Measurements from ENCODE around the gene TRIM38. TPM values are rescaled to one million over a fixed set of nuclear protein-coding genes. Genes with fewer than 3 reads are reported as not detected.
A peak's percentile ranks its signal among the peaks of the same experiment; 100 is the strongest.
"Not testable (repeated sequence)": the region's sequence is repeated elsewhere in the genome, so short reads cannot be mapped to it uniquely, and the experiment has no call there.

Gene TRIM38
- total RNA-seq, 1 experiment from 2014 or later = 17.0 TPM

DNA sequence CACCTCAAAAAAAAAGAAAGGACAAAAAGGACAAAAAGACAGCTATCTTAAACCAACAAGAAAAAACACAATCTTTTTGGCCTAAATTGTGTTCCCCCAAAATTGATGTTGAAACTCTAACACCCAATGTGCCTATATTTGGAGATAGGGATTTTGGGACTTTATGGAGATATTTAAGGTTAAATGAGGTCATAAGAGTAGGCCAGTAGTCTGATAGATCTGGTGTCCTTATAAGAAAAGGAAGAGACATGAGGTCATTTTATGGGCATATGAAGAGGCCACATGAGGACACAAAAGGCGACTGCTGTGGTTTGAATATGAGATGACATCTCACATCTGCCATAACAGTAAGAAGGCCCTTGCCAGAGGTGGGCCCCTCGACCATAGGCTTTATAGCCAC is 49.5 kb downstream of the TRIM38 start:
- Histone ChIP-seq H3K9me3 (ENCODE audit: low read length) (no peaks in the 10 kb centered on the region), H3K36me3 (ENCODE audit: insufficient read depth, low read length) (no peaks in the 10 kb centered on the region), H3K9me2 (replicated peaks; ENCODE audit: insufficient read depth, low read length) (no peaks in the 10 kb centered on the region), H3K79me2 (ENCODE audit: low read length) (no peaks in the 10 kb centered on the region), H4K20me1 (ENCODE audit: insufficient read depth, low read depth, low read length) (no peaks in the 10 kb centered on the region), H3K27ac (ENCODE audit: low read length) (no peak overlapping the region), H3K4me2 (ENCODE audit: low read depth, low read length, poor library complexity, severe bottlenecking) (no peak overlapping the region), H3K9ac (ENCODE audit: low read length) (no peak overlapping the region), H3K4me3 (ENCODE audit: low read length) (no peak overlapping the region), H2AFZ (ENCODE audit: low read length) (no peak overlapping the region), H3K27me3 (ENCODE audit: low read length) (no peaks in the 10 kb centered on the region), H3K4me1 (ENCODE audit: low read length) (no peaks in the 10 kb centered on the region)
- DNase-seq = no peak

DNA sequence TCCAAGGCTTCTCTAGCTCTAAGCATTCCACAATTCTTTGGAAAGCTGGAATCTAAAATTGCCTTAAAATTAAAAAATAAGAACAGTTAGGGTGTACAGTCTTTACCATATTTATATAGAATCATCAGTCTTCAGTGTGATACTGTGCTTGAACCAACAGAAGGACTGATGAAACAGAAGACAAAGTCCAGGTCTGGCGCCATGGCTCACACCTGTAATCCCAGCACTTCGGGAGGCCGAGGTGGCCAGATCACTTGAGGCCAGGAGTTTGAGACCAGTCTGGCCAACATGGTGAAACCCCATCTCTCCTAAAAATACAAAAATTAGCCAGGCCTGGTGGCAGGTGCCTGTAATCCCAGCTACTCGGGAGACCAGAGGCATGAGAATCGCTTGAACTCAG is 51.8 kb downstream of the TRIM38 start:
- H3K36me3 ChIP-seq (ENCODE audit: insufficient read depth, low read length); H3K27me3 ChIP-seq (ENCODE audit: low read length); H3K4me2 ChIP-seq (ENCODE audit: low read depth, low read length, poor library complexity, severe bottlenecking); H3K9ac ChIP-seq (ENCODE audit: low read length); H3K4me1 ChIP-seq (ENCODE audit: low read length); H4K20me1 ChIP-seq (ENCODE audit: insufficient read depth, low read depth, low read length); H2AFZ ChIP-seq (ENCODE audit: low read length); H3K4me3 ChIP-seq (ENCODE audit: low read length); DNase-seq; H3K27ac ChIP-seq (ENCODE audit: low read length); H3K9me3 ChIP-seq (ENCODE audit: low read length); H3K9me2 ChIP-seq (replicated peaks; ENCODE audit: insufficient read depth, low read length); H3K79me2 ChIP-seq (ENCODE audit: low read length): not testable (repeated sequence)

DNA sequence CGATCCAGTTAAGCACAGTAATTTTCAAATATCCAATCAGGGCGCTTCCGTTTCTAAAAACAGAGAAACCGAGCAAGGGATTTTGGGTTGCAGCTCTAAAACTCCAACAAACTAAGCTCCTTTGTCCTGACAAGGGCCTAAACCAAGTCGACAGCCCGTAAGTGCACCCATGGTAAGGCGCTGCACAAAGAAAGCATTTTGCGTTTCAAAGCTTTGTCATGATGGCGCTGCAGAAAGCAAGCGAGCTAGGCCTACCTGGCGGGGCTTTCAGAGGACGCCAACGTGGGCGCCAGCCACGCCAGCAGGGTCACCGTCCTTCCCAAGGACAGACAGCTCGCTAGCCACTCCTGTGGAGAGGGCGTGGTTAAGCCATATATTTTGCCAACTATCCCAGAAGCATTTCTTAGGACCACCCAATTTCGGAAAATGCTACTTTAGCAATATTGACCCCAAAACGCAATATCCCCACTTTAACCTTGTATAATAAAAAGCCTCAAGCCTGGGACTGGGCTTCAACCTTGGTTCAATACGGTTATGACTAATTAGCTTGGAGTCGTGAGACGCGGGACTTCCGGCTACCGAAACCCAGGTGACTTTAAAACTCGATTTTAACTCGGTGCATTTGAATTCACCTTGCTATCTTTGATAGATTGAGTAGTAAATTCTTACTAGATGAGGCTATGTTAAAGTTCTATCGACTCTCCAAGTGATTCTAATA is 53.8 kb downstream of the TRIM38 start:
- H2AFZ ChIP-seq (ENCODE audit: low read length) = no peak overlapping the region
- no peak overlapping the region for H3K9ac ChIP-seq (ENCODE audit: low read length)
- no peak overlapping the region for H3K4me3 ChIP-seq (ENCODE audit: low read length)
- no peak overlapping the region for H3K27ac ChIP-seq (ENCODE audit: low read length)
- H3K9me3 ChIP-seq (ENCODE audit: low read length) = no peaks in the 10 kb centered on the region
- H3K9me2 ChIP-seq (replicated peaks; ENCODE audit: insufficient read depth, low read length) = no peaks in the 10 kb centered on the region
- H3K79me2 ChIP-seq (ENCODE audit: low read length) = no peaks in the 10 kb centered on the region
- peaks cover 9% of the 10 kb centered on the region for H3K4me1 ChIP-seq (ENCODE audit: low read length)
- no peak overlapping the region for H3K4me2 ChIP-seq (ENCODE audit: low read depth, low read length, poor library complexity, severe bottlenecking)
- no peaks in the 10 kb centered on the region for H3K27me3 ChIP-seq (ENCODE audit: low read length)
- no peaks in the 10 kb centered on the region for H4K20me1 ChIP-seq (ENCODE audit: insufficient read depth, low read depth, low read length)
- H3K36me3 ChIP-seq (ENCODE audit: insufficient read depth, low read length) = no peaks in the 10 kb centered on the region
- DNase-seq = no peak

DNA sequence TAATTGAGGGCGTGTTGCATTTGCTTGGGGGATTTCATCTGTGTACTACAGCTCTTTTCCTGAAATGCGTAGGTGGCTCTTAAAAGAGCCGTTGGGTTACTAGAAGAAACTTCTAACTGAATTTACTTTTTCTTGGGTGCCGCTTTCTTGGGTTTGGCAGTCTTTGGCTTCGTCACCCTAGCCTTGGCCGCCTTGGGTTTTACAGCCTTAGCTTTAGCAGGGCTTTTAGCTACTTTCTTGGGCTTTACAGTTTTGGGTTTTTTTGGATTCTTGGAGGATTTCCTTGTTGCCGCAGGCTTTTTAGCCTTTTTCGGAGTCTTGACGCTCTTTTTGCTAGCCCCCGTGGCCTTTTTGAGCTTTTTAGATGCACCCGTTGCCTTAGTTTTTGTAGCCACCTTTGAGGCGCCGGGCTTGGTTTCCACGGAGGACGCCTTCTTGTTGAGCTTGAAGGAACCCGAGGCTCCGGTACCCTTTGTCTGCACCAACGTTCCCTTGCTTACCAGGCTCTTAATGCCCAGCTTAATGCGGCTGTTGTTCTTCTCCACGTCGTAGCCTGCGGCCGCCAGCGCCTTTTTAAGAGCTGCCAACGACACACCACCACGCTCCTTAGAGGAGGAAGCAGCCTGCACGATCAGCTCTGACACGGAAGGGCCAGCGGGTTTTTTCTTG is 54.5 kb downstream of the TRIM38 start:
- Histone ChIP-seq H3K9ac (ENCODE audit: low read length) (no peak overlapping the region), H3K9me2 (replicated peaks; ENCODE audit: insufficient read depth, low read length) (no peaks in the 10 kb centered on the region), H2AFZ (ENCODE audit: low read length) (no peak overlapping the region), H3K36me3 (ENCODE audit: insufficient read depth, low read length) (no peaks in the 10 kb centered on the region), H3K4me2 (ENCODE audit: low read depth, low read length, poor library complexity, severe bottlenecking) (no peak overlapping the region), H3K4me1 (ENCODE audit: low read length) (peaks cover 15% of the 10 kb centered on the region), H3K27me3 (ENCODE audit: low read length) (no peaks in the 10 kb centered on the region), H3K4me3 (ENCODE audit: low read length) (no peak overlapping the region), H3K9me3 (ENCODE audit: low read length) (no peaks in the 10 kb centered on the region), H3K27ac (ENCODE audit: low read length) (no peak overlapping the region), H4K20me1 (ENCODE audit: insufficient read depth, low read depth, low read length) (no peaks in the 10 kb centered on the region), H3K79me2 (ENCODE audit: low read length) (no peaks in the 10 kb centered on the region)
- DNase-seq = no peak

DNA sequence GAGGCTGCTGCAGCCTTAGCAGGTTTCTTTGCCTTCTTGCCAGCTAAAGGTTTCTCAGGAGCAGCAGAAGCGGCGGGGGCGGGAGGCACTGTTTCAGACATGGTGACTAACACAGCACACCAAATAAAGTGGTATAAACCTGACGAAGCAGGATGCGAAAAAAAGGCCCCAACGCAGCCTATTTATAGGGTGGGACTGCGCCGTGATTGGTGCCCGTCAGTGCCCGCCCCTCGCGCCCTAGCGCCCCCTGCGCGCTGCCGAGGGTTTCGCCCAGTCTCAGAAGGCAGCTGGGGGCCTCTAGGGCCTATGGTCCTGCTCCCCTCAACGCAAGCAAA is 55.0 kb downstream of the TRIM38 start:
- Histone ChIP-seq H3K27me3 (ENCODE audit: low read length) (no peaks in the 10 kb centered on the region), H3K9me3 (ENCODE audit: low read length) (no peaks in the 10 kb centered on the region), H3K4me2 (ENCODE audit: low read depth, low read length, poor library complexity, severe bottlenecking) (no peak overlapping the region), H3K9ac (ENCODE audit: low read length) (no peak overlapping the region), H3K4me3 (ENCODE audit: low read length) (no peak overlapping the region), H3K9me2 (replicated peaks; ENCODE audit: insufficient read depth, low read length) (no peaks in the 10 kb centered on the region), H3K36me3 (ENCODE audit: insufficient read depth, low read length) (no peaks in the 10 kb centered on the region), H3K4me1 (ENCODE audit: low read length) (peaks cover 20% of the 10 kb centered on the region), H2AFZ (ENCODE audit: low read length) (no peak overlapping the region), H4K20me1 (ENCODE audit: insufficient read depth, low read depth, low read length) (no peaks in the 10 kb centered on the region), H3K27ac (ENCODE audit: low read length) (no peak overlapping the region), H3K79me2 (ENCODE audit: low read length) (no peaks in the 10 kb centered on the region)
- no peak for DNase-seq

DNA sequence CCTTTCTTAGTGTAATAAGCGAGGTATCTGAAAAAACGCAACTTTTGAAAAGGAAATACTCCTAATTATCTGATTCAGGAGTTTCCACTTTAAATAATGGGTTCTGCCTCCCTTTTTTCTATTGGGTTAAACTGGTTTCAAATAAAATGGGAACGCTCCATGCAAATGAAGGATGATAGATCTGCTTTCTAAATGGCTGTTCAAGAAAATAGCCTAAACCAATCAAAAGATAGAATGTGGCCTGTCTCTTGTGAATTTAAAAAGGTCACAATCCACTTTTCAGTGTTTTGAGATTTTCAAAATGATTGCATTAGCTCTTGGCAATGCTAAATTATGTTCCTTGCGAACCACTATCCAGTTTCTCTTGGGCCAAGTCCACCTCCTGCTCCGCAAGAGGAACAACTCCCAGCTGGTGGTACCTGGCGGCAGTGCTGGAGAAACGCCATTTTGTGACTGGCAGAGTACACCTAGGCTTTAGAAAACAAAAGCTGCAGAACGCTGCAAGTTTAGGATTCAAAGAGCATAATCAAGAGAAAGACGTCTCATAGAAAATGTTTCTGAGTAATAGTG is 56.7 kb downstream of the TRIM38 start:
- H3K79me2 ChIP-seq (ENCODE audit: low read length) = no peaks in the 10 kb centered on the region
- H4K20me1 ChIP-seq (ENCODE audit: insufficient read depth, low read depth, low read length) = no peaks in the 10 kb centered on the region
- H3K4me3 ChIP-seq (ENCODE audit: low read length) = no peak overlapping the region
- H2AFZ ChIP-seq (ENCODE audit: low read length) = no peak overlapping the region
- H3K36me3 ChIP-seq (ENCODE audit: insufficient read depth, low read length) = no peaks in the 10 kb centered on the region
- no peak overlapping the region for H3K9ac ChIP-seq (ENCODE audit: low read length)
- H3K4me2 ChIP-seq (ENCODE audit: low read depth, low read length, poor library complexity, severe bottlenecking) = no peak overlapping the region
- H3K9me2 ChIP-seq (replicated peaks; ENCODE audit: insufficient read depth, low read length) = no peaks in the 10 kb centered on the region
- DNase-seq = no peak
- no peaks in the 10 kb centered on the region for H3K27me3 ChIP-seq (ENCODE audit: low read length)
- no peaks in the 10 kb centered on the region for H3K9me3 ChIP-seq (ENCODE audit: low read length)
- no peak overlapping the region for H3K27ac ChIP-seq (ENCODE audit: low read length)
- peaks cover 23% of the 10 kb centered on the region for H3K4me1 ChIP-seq (ENCODE audit: low read length)

DNA sequence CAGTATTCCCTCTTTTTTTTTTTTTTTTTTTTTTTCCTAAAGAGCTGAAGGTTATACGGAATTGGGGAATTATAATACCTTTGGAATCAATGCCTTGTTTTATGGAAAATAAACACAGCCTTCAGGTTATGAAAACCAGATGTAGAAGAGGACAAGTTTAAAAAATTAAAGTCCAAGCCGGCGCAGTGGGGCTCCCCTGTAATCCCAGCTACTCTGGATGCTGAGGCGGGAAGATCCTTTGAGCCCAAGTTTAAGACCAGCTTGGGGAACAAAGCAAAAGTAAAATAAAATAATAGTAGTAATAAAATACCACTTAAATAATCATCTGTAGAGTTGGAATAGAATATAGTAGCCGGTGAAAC is 57.3 kb downstream of the TRIM38 start:
- Histone ChIP-seq H3K36me3 (ENCODE audit: insufficient read depth, low read length) (no peaks in the 10 kb centered on the region), H4K20me1 (ENCODE audit: insufficient read depth, low read depth, low read length) (no peaks in the 10 kb centered on the region), H3K4me1 (ENCODE audit: low read length) (peaks cover 23% of the 10 kb centered on the region), H3K4me3 (ENCODE audit: low read length) (no peak overlapping the region; the same call in 1 of the 2 replicates), H3K79me2 (ENCODE audit: low read length) (no peaks in the 10 kb centered on the region), H3K27ac (ENCODE audit: low read length) (no peak overlapping the region), H3K27me3 (ENCODE audit: low read length) (no peaks in the 10 kb centered on the region), H3K4me2 (ENCODE audit: low read depth, low read length, poor library complexity, severe bottlenecking) (peak overlapping the region; percentile 81), H3K9me3 (ENCODE audit: low read length) (no peaks in the 10 kb centered on the region), H2AFZ (ENCODE audit: low read length) (no peak overlapping the region), H3K9me2 (replicated peaks; ENCODE audit: insufficient read depth, low read length) (no peaks in the 10 kb centered on the region), H3K9ac (ENCODE audit: low read length) (no peak overlapping the region)
- DNase-seq = no peak

DNA sequence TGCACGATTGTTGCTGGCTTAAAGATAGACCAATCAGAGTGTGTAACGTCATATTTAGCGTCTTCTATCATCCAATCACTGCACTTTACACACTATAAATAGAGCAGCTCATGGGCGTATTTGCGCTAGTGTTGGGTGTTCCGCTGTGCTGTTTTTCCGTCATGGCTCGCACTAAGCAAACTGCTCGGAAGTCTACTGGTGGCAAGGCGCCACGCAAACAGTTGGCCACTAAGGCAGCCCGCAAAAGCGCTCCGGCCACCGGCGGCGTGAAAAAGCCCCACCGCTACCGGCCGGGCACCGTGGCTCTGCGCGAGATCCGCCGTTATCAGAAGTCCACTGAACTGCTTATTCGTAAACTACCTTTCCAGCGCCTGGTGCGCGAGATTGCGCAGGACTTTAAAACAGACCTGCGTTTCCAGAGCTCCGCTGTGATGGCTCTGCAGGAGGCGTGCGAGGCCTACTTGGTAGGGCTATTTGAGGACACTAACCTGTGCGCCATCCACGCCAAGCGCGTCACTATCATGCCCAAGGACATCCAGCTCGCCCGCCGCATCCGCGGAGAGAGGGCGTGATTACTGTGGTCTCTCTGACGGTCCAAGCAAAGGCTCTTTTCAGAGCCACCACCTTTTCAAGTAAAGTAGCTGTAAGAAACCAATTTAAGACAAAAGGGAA is 57.9 kb downstream of the TRIM38 start:
- peak; percentile 95 for DNase-seq
- H3K4me1 ChIP-seq (ENCODE audit: low read length) = peaks cover 23% of the 10 kb centered on the region
- H3K9me2 ChIP-seq (replicated peaks; ENCODE audit: insufficient read depth, low read length) = no peaks in the 10 kb centered on the region
- H3K27me3 ChIP-seq (ENCODE audit: low read length) = no peaks in the 10 kb centered on the region
- H3K27ac ChIP-seq (ENCODE audit: low read length) = peak overlapping the region; percentile 93
- no peaks in the 10 kb centered on the region for H3K9me3 ChIP-seq (ENCODE audit: low read length)
- no peaks in the 10 kb centered on the region for H3K79me2 ChIP-seq (ENCODE audit: low read length)
- peak overlapping the region; percentile 83 for H3K4me3 ChIP-seq (ENCODE audit: low read length)
- H3K9ac ChIP-seq (ENCODE audit: low read length) = peak overlapping the region; percentile 95
- H4K20me1 ChIP-seq (ENCODE audit: insufficient read depth, low read depth, low read length) = no peaks in the 10 kb centered on the region
- H3K36me3 ChIP-seq (ENCODE audit: insufficient read depth, low read length) = no peaks in the 10 kb centered on the region
- peak overlapping the region; percentile 81 for H3K4me2 ChIP-seq (ENCODE audit: low read depth, low read length, poor library complexity, severe bottlenecking)
- no peak overlapping the region for H2AFZ ChIP-seq (ENCODE audit: low read length)
